Ectodermal cell (in vitro differentiated cells): ENCODE measurements around the gene KANSL1L. TPM values are rescaled to one million over a fixed set of nuclear protein-coding genes. Genes with fewer than 3 reads are reported as not detected.

ENCODE experiments used
- H3K27ac ChIP-seq: 2 replicates; pipeline ENCODE4 v1.7.0; 2013; ENCODE audit warnings: mild to moderate bottlenecking, low read depth, low read length; ENCODE audit not compliant: insufficient read depth, poor library complexity, severe bottlenecking
- H3K27me3 ChIP-seq: 2 replicates; pipeline ENCODE4 v1.7.0; 2013; ENCODE audit warnings: mild to moderate bottlenecking, low read length; ENCODE audit not compliant: insufficient read depth, control insufficient read depth, poor library complexity, severe bottlenecking
- H3K36me3 ChIP-seq: one replicate; pipeline ENCODE4 v1.7.0; 2013; ENCODE audit warnings: low read length; ENCODE audit not compliant: control insufficient read depth, insufficient read depth
- H3K4me1 ChIP-seq: one replicate; pipeline ENCODE4 v1.7.0; 2013; ENCODE audit warnings: low read length; ENCODE audit not compliant: control insufficient read depth, insufficient read depth
- H3K4me3 ChIP-seq: 2 replicates; pipeline ENCODE4 v1.7.0; 2013; ENCODE audit warnings: low read depth, low read length, control low read depth; ENCODE audit not compliant: insufficient read depth
- H3K9me3 ChIP-seq: 2 replicates; pipeline ENCODE4 v1.7.0; 2013; ENCODE audit warnings: mild to moderate bottlenecking, low read length, moderate library complexity; ENCODE audit not compliant: control insufficient read depth
- WGBS, 2 experiments: methylation state at CpG; one replicate each; pipeline ENCODE4 v1.1.7; 2013; ENCODE audit warnings: missing lambda C conversion rate in 2 of 2; 5-methylcytosine and 5-hydroxymethylcytosine counted together
- polyA plus RNA-seq, 4 experiments: library from polyadenylated mRNA; stranded (reverse); fragments of 50-300 nt; gene quantifications; one replicate each; pipeline ENCODE4 v1.2.3, GENCODE V29; 2013

Gene KANSL1L
- 22.2 TPM for polyA plus RNA-seq (2013, experiment 1 of 4)
- 23.5 TPM for polyA plus RNA-seq (2013, experiment 2 of 4)
- polyA plus RNA-seq (2013, experiment 3 of 4) = 23.5 TPM
- 27.6 TPM for polyA plus RNA-seq (2013, experiment 4 of 4)

- no peaks in the 10 kb centered on the region for H3K27me3 ChIP-seq
- H3K4me3 ChIP-seq = peak within 1 kb of the TSS; percentile 92
- peaks cover 5% of the 10 kb centered on the region for H3K4me1 ChIP-seq
- H3K9me3 ChIP-seq = no peaks in the 10 kb centered on the region
- WGBS, 2 experiments = 0 to 1% methylated on average over 67 of the region's 67 CpGs
- no peaks in the 10 kb centered on the region for H3K36me3 ChIP-seq
- peak within 1 kb of the TSS; percentile 98 for H3K27ac ChIP-seq
These were observed at the start of gene KANSL1L for GRCh38 chr2:210171309-210172218. Gene KANSL1L (minus strand): TSS chr2:210171409. CDS start chr2:210154582, 16,827 bp downstream.

DNA sequence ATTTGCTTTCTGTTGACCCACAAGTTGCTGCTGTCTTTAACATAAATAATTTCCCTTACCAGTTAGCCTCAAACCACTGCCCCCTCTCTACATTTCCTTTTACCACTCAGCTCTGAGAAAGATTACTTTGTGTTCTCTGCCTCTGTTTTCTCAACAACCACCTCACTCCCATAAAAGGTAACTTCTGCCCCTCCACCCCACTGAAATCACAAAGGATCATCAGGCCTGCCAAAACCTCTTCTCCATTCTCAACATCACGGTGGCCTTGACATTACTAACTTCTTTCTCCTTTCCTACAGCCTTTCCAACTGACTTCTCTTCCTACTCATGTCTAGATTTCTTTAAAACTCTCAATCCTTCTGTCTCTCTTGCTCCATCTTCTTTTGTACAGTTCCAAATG is 43.9 kb upstream of the KANSL1L start:
- no peaks in the 10 kb centered on the region for H3K27me3 ChIP-seq
- no peaks in the 10 kb centered on the region for H3K4me1 ChIP-seq
- 48 to 58% methylated on average over 1 of the region's 1 CpG for WGBS, 2 experiments
- no peaks in the 10 kb centered on the region for H3K9me3 ChIP-seq
- H3K36me3 ChIP-seq = no peaks in the 10 kb centered on the region
- H3K27ac ChIP-seq = no peak overlapping the region
- no peak overlapping the region for H3K4me3 ChIP-seq

GRCh38 chr2:210210185-210210584 is 39.0 kb upstream of the KANSL1L start:
- H3K9me3 ChIP-seq = no peaks in the 10 kb centered on the region
- H3K4me3 ChIP-seq = no peak overlapping the region
- 96 to 100% methylated on average over 1 of the region's 1 CpG for WGBS, 2 experiments
- no peaks in the 10 kb centered on the region for H3K27me3 ChIP-seq
- H3K4me1 ChIP-seq = no peaks in the 10 kb centered on the region
- H3K36me3 ChIP-seq = no peaks in the 10 kb centered on the region
- H3K27ac ChIP-seq = no peak overlapping the region

GRCh38 chr2:210207929-210208328 is 36.7 kb upstream of the KANSL1L start:
- 100% methylated on average over 1 of the region's 1 CpG for WGBS, 2 experiments
- Histone ChIP-seq H3K4me3 (no peak overlapping the region), H3K4me1 (no peaks in the 10 kb centered on the region), H3K36me3 (no peaks in the 10 kb centered on the region), H3K27me3 (no peaks in the 10 kb centered on the region), H3K27ac (no peak overlapping the region), H3K9me3 (no peaks in the 10 kb centered on the region)

DNA sequence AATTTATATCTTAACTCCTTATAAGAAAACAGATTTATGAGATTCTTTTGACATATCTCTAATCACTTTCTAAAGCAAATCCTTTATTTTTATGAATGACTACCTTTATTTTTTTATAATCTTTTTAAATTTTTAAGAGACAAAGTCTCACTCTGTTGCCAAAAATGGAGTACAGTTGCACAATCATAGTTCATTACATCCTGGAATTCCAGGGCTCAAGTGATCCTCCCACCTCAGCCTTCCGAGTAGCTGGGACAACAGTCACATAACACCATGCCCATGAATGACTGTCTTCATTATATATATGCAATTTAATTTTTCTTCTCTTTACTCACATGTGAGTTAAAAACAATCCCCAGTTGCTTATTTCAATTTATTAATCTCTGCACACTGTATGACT is 32.3 kb upstream of the KANSL1L start:
- Histone ChIP-seq H3K4me3 (no peak overlapping the region), H3K9me3 (no peaks in the 10 kb centered on the region), H3K36me3 (no peaks in the 10 kb centered on the region), H3K27me3 (no peaks in the 10 kb centered on the region), H3K4me1 (no peaks in the 10 kb centered on the region), H3K27ac (no peak overlapping the region)
- 86 to 88% methylated on average over 1 of the region's 1 CpG for WGBS, 2 experiments

DNA sequence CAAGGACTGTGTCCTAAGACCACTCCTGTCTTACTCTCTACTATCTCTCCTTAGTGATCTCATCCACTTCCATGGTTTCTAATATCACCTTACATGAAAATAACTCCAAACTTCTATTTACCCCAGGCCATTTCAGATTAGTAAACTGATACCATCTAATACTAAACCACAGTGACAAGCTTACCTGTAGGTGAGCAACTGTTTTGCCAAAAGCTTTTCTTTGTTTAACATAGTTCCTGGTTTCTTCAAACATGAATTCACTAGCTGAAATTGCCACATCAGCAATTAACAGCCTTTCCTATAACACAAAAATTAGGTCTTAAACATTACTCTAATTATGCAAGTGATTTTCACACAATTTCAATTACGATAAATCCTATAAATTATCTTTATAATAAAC is 31.9 kb upstream of the KANSL1L start:
- no peak overlapping the region for H3K4me3 ChIP-seq
- no peaks in the 10 kb centered on the region for H3K36me3 ChIP-seq
- H3K27me3 ChIP-seq = no peaks in the 10 kb centered on the region
- H3K4me1 ChIP-seq = no peaks in the 10 kb centered on the region
- no peak overlapping the region for H3K27ac ChIP-seq
- no CpG with 5 or more reads among the region's 1 CpG for WGBS, 2 experiments
- H3K9me3 ChIP-seq = no peaks in the 10 kb centered on the region

- Histone ChIP-seq H3K36me3 (no peaks in the 10 kb centered on the region), H3K9me3 (no peaks in the 10 kb centered on the region), H3K4me3 (no peak overlapping the region), H3K4me1 (no peaks in the 10 kb centered on the region), H3K27ac (no peak overlapping the region), H3K27me3 (no peaks in the 10 kb centered on the region)
- 89 to 95% methylated on average over 3 of the region's 3 CpGs for WGBS, 2 experiments
These were observed 28.6 kb upstream of the KANSL1L start for GRCh38 chr2:210199854-210200253.

DNA sequence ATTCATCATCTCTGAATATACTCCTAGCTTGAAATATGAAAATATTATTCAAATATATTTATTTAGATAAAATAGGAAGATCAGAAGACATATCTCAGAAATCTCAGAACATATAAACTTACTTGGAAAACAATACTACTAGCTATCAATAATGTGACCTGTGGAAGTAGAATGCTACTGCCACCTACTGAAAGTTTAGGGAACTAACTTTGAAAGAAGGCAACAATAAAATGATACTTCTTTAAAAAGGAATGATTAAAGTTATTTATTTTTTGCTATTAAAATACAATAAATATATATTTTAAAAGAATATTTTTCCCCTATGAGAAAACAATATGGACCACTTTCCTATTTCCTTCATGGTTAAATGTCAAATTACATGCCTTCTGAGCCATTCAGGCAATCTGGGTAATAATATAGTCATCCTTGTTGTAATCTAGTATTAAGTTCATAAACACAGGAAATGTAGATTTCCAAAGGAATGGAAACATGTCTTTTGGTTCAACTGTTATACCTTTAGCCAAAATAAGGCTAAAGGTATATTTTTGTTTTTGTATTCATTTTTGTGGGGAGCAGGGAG is 28.1 kb upstream of the KANSL1L start:
- Histone ChIP-seq H3K27ac (no peak overlapping the region), H3K4me3 (no peak overlapping the region), H3K27me3 (no peaks in the 10 kb centered on the region), H3K9me3 (no peaks in the 10 kb centered on the region), H3K36me3 (no peaks in the 10 kb centered on the region), H3K4me1 (no peaks in the 10 kb centered on the region)

DNA sequence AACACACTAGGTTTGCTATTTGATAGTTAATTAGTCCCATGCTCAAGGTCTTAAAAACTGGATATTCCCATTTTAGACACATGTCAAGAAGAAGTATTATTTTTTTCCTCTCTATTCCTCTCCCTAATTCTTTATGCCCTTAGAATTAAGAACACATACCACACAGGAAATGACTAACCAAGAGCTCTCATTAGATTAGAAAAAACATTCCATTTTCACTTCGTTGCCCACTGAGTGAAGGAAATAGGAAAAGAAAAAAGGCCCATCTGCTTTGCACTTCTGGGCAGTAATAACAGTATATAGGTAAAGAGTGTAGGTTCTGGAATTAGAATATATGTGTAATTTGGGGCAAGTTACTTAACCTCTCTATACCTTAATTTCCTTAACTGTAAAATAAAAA is 27.1 kb upstream of the KANSL1L start:
- Histone ChIP-seq H3K4me1 (no peaks in the 10 kb centered on the region), H3K4me3 (no peak overlapping the region), H3K27ac (no peak overlapping the region), H3K9me3 (no peaks in the 10 kb centered on the region), H3K27me3 (no peaks in the 10 kb centered on the region), H3K36me3 (no peaks in the 10 kb centered on the region)
- 20 to 33% methylated on average over 1 of the region's 1 CpG for WGBS, 2 experiments

DNA sequence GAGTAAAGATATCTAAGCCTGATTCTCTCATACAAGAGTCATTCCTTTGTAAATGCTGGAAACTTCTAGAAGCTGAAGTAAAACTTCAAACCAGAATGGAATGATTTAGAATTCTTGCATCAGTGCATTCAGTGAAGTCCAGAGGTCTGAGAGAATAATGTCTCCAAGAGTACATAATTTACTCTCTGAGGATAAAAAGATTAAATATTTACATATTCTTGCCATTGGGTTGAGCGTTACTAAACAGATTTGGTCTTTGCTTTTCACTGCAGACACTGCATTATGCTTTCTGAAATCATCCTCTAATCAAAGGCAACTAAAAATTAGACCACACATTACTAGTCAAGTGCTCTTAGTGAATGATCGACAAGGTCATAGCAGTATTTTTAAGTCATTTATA is 26.5 kb upstream of the KANSL1L start:
- H3K4me1 ChIP-seq = no peaks in the 10 kb centered on the region
- no peaks in the 10 kb centered on the region for H3K27me3 ChIP-seq
- no peaks in the 10 kb centered on the region for H3K36me3 ChIP-seq
- H3K27ac ChIP-seq = no peak overlapping the region
- H3K4me3 ChIP-seq = no peak overlapping the region
- 93 to 100% methylated on average over 1 to 2 of the region's 2 CpGs for WGBS, 2 experiments
- no peaks in the 10 kb centered on the region for H3K9me3 ChIP-seq
